ENCODE measurements around the gene GTF3C1. TPM values are rescaled to one million over a fixed set of nuclear protein-coding genes. Genes with fewer than 3 reads are reported as not detected.
A peak's percentile ranks its signal among the peaks of the same experiment; 100 is the strongest.

Gene GTF3C1
- total RNA-seq, 4 donors from 2014 or later = 129 to 276 (median 181) TPM

DNA sequence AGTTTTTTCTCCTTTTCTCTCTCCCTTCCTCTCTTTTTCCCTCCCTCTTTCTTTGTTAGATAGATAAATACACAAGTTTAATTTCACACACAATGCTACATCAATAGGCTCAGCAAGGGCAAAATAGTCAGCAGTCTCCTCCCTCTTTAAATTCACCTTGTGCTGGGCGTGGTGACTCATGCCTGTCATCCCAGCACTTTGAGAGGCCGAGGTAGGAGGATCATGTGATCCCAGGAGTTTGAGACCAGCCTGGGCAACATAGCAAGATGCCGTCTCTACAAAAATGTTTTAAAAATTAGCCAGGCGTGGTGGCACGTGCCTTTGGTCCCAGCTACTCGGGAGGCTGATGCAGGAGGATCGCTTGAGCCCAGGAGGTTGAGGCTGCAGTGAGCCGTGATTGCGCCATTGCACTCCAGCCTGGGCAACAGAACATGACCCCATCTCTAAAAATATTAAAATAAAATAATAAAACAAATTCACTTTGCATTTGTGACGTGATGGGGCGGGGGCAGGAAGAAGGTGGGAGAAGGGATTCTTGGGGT lies 120.3 kb downstream of the GTF3C1 start:
- Histone ChIP-seq H3K9me3 (no peaks in the 10 kb centered on the region), H3K27ac (no peak overlapping the region), H3K36me3 (no peaks in the 10 kb centered on the region), H3K27me3 (peaks cover 20% of the 10 kb centered on the region), H3K4me1 (no peaks in the 10 kb centered on the region), H3K4me3 (no peak overlapping the region)
- DNase-seq (ENCODE audit: low spot score in 2 of 2) = peak in 1 of 2 donors; percentile 10
- TF ChIP-seq EP300 (IDR thresholded peaks at IDR 0.05) = no peak
- TF ChIP-seq POLR2AphosphoS5 (IDR thresholded peaks at IDR 0.05) = no peak
- TF ChIP-seq POLR2A (IDR thresholded peaks at IDR 0.05) = no peak
- TF ChIP-seq, protein P1, sequence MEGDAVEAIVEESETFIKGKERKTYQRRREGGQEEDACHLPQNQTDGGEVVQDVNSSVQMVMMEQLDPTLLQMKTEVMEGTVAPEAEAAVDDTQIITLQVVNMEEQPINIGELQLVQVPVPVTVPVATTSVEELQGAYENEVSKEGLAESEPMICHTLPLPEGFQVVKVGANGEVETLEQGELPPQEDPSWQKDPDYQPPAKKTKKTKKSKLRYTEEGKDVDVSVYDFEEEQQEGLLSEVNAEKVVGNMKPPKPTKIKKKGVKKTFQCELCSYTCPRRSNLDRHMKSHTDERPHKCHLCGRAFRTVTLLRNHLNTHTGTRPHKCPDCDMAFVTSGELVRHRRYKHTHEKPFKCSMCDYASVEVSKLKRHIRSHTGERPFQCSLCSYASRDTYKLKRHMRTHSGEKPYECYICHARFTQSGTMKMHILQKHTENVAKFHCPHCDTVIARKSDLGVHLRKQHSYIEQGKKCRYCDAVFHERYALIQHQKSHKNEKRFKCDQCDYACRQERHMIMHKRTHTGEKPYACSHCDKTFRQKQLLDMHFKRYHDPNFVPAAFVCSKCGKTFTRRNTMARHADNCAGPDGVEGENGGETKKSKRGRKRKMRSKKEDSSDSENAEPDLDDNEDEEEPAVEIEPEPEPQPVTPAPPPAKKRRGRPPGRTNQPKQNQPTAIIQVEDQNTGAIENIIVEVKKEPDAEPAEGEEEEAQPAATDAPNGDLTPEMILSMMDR (IDR thresholded peaks at IDR 0.05) = no peak
- 90% methylated on average over 11 of the region's 11 CpGs for WGBS

DNA sequence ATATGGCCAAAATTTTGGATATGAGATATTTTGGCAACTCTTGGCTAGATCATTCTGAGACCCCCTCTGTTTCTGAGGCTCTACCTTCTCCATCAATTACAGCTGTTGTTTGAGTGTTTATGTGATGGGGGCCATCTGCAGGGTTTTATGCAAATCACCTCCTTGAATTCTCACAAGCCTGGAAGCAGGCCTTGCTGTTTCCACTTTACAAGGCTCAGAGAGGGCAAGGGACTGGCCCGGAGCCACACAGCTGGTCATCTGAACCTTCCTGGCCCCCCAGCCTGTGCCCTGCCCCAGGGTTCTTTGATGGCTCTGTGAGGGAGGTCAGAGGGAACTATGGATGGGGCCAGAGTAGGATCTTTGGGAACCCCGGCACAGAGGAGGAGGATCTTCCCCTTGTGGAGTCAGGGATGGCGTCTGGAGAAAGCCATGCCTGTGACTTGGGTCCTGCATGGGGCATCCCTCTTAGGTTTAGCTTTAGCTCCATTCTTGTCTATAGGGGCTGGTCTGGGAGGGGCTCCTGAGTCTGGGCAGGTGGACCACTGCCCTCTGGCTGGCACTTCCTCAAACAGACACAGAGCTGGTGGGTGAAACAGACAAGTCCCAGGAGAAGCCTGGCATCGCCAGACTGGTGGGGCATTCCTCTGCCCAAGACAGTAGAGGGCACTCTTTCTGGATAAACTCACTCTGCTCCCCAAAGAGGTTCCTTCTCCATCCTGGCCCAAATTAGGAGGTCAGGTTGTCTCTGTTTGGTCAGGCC lies 121.5 kb downstream of the GTF3C1 start:
- peak; percentile 8 to 58 for DNase-seq (ENCODE audit: low spot score in 2 of 2)
- no peaks in the 10 kb centered on the region for H3K36me3 ChIP-seq
- H3K27me3 ChIP-seq = peaks cover 16% of the 10 kb centered on the region
- no peak overlapping the region for H3K4me3 ChIP-seq
- H3K4me1 ChIP-seq = no peaks in the 10 kb centered on the region
- H3K27ac ChIP-seq = no peak overlapping the region
- peaks cover under 1% of the 10 kb centered on the region for H3K9me3 ChIP-seq
- TF ChIP-seq, protein P1 (IDR thresholded peaks at IDR 0.05) = no peak
- TF ChIP-seq EP300 (IDR thresholded peaks at IDR 0.05) (no peak), POLR2A (IDR thresholded peaks at IDR 0.05) (no peak), POLR2AphosphoS5 (IDR thresholded peaks at IDR 0.05) (no peak)
- 86% methylated on average over 4 of the region's 4 CpGs for WGBS

DNA sequence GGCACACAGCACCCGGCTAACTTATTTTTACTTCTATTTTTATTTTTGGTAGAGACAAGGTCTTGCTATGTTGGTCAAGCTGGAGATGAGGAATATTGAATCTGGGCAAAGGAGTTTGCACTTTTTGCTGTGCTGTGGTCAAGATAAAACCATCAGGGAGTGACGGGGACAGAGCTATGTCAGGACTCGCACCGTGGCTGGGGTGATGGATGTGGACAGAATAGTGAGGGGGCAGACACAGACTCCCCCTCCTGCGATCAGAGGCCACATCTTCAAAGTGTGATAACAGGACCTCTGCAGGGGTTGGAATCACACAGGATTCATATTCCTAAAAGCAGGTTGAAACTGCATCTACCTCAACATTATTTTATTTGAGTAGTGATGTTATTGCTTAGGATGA lies 122.2 kb downstream of the GTF3C1 start:
- Histone ChIP-seq H3K4me3 (no peak overlapping the region), H3K9me3 (peaks cover 7% of the 10 kb centered on the region), H3K27me3 (peaks cover 16% of the 10 kb centered on the region), H3K36me3 (no peaks in the 10 kb centered on the region), H3K27ac (no peak overlapping the region), H3K4me1 (no peaks in the 10 kb centered on the region)
- 76% methylated on average over 5 of the region's 5 CpGs for WGBS
- peak in 1 of 2 donors; percentile 31 for DNase-seq (ENCODE audit: low spot score in 2 of 2)
- TF ChIP-seq, protein P1 (IDR thresholded peaks at IDR 0.05) = no peak
- TF ChIP-seq POLR2AphosphoS5 (IDR thresholded peaks at IDR 0.05) = no peak
- no peak for TF ChIP-seq POLR2A (IDR thresholded peaks at IDR 0.05)
- no peak for TF ChIP-seq EP300 (IDR thresholded peaks at IDR 0.05)

DNA sequence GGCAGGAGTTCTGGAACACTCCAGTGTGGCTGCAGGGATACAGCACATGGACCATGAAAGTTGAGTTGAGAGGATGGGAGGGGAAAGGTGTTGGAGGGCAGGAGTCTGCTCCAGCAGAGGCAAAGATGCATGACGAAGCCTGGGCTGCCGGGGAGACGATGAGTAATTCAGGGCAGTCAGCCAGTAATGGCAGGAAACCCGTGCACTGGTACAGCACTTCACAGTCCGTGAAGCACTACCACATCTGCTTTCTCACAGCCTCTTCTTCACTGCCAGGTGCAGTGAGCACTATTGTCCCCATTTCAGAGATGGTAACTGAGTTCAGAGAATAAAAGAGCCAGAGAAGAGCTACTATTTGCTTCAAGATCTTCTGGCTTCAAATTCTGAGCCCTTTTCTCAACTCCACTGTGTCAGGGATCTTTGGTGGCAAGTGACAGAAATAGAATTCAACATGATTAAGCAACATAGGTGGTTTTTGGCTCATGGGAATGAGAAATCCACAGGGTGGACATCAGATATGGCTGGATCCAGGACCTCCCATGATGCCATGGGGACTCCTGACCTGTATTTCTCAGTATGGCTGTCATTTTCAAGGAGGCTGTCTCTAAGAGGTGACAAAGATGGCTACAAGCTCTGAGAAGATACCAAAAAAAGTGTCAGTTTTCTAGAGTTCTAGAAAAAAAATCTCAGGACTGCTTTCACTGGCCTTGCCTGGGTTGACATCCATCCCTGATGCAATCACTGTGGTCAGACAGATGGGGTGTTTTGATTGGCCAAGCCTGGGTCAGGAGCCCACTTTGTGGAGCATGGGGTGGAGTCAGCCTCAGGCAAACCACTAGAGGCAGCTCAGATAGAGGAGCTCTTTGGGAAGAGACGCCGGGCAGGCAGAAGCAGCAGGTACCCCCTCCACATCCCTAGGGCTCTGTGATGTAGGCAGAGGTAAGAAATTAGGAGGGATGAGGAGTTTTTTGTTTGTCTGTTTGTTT lies 123.0 kb downstream of the GTF3C1 start:
- DNase-seq (ENCODE audit: low spot score in 2 of 2) = peak; percentile 50 to 74
- TF ChIP-seq EP300 (IDR thresholded peaks at IDR 0.05) = no peak
- no peak for TF ChIP-seq POLR2A (IDR thresholded peaks at IDR 0.05)
- no peak for TF ChIP-seq POLR2AphosphoS5 (IDR thresholded peaks at IDR 0.05)
- TF ChIP-seq, protein P1 (IDR thresholded peaks at IDR 0.05) = no peak

More for the DNA sequence above, 123.0 kb downstream of the GTF3C1 start:
- no peak overlapping the region for H3K27ac ChIP-seq
- H3K27me3 ChIP-seq = peaks cover 16% of the 10 kb centered on the region
- no peaks in the 10 kb centered on the region for H3K36me3 ChIP-seq
- 17% methylated on average over 7 of the region's 7 CpGs for WGBS
- H3K4me3 ChIP-seq = no peak overlapping the region
- H3K9me3 ChIP-seq = peaks cover 14% of the 10 kb centered on the region
- H3K4me1 ChIP-seq = no peaks in the 10 kb centered on the region
